CD4-positive, alpha-beta T cell (primary cell): ENCODE results near the gene MAPT. TPM values are rescaled to one million over a fixed set of nuclear protein-coding genes. Genes with fewer than 3 reads are reported as not detected.

Source experiments
- ATAC-seq: fragments of 200-7000 bp; cut with Tn5 transposase; one replicate; pipeline ENCODE4 v1.10.0; 2022; ENCODE audit warnings: mild to moderate bottlenecking; ENCODE audit not compliant: poor library complexity
- CTCF ChIA-PET: fragments of 350-600 bp; sonication (Branson Sonifier 250); formaldehyde crosslinking; loops from one replicate; lab custom pipeline; 2021; ENCODE audit warnings: antibody characterized with exemption, inconsistent platforms; lab: Charles Lee
- POLR2A ChIA-PET: fragments of 350-600 bp; sonication (Branson Sonifier 250); formaldehyde crosslinking; loops from one replicate; lab custom pipeline; 2021; ENCODE audit warnings: antibody characterized with exemption, inconsistent platforms; lab: Charles Lee
- DNase-seq, 14 experiments: peaks; one replicate each; pipeline ENCODE4 v3.0.0-alpha.2; 2013 to 2020; ENCODE audit warnings: mixed read lengths in 2 of 14
- H3K27ac ChIP-seq, 2 donors: one replicate each; pipeline versions ENCODE4 v1.5.1 to v1.7.0; 2013; ENCODE audit warnings: low read length in 2 of 2, low read depth in 1 of 2, mild to moderate bottlenecking in 1 of 2
- H3K27me3 ChIP-seq, 2 experiments: 1 replicate in 1 of 2; 2 replicates in 1 of 2; pipeline versions ENCODE4 v1.6.1 to v1.7.0; 2013; ENCODE audit warnings: low read length in 2 of 2, control low read depth in 1 of 2, mild to moderate bottlenecking in 1 of 2, moderate library complexity in 1 of 2; ENCODE audit not compliant: insufficient read depth in 2 of 2, control insufficient read depth in 1 of 2
- H3K36me3 ChIP-seq: one replicate; pipeline ENCODE4 v1.6.1; 2013; ENCODE audit warnings: low read length, control low read depth; ENCODE audit not compliant: insufficient read depth
- H3K4me1 ChIP-seq: one replicate; pipeline ENCODE4 v1.6.1; 2013; ENCODE audit warnings: low read length, control low read depth; ENCODE audit not compliant: insufficient read depth
- H3K4me3 ChIP-seq: one replicate; pipeline ENCODE4 v1.5.1; 2013; ENCODE audit warnings: mild to moderate bottlenecking, low read length, moderate library complexity
- H3K9me3 ChIP-seq, 2 experiments: 1 replicate in 1 of 2; 2 replicates in 1 of 2; pipeline versions ENCODE4 v1.6.1 to v1.7.0; 2013; ENCODE audit warnings: low read length in 2 of 2, mild to moderate bottlenecking in 2 of 2, control low read depth in 1 of 2, moderate library complexity in 1 of 2; ENCODE audit not compliant: control insufficient read depth in 1 of 2, insufficient read depth in 1 of 2
- H3K27ac Mint-ChIP-seq: one replicate; pipeline ENCODE4 v1.8.0; 2020; ENCODE audit warnings: mixed read lengths
- H3K27me3 Mint-ChIP-seq: one replicate; pipeline ENCODE4 v1.8.0; 2021; ENCODE audit warnings: mixed read lengths
- H3K36me3 Mint-ChIP-seq: one replicate; pipeline ENCODE4 v1.8.0; 2021; ENCODE audit warnings: low read depth, mixed read lengths
- H3K4me1 Mint-ChIP-seq: one replicate; pipeline ENCODE4 v1.8.0; 2021; ENCODE audit warnings: low read depth, mixed read lengths
- H3K4me3 Mint-ChIP-seq: one replicate; pipeline ENCODE4 v1.8.0; 2020; ENCODE audit warnings: mild to moderate bottlenecking, mixed read lengths
- H3K9me3 Mint-ChIP-seq: one replicate; pipeline ENCODE4 v1.8.0; 2020; ENCODE audit warnings: mixed read lengths
- intact Hi-C, 2 experiments: fragments of 100-400 bp; cut with DNase I in 1 of 2; cut with micrococcal nuclease in 1 of 2; formaldehyde crosslinking; loops; one replicate each; pipeline versions ENCODE4 v1.15.1 to v1.9.0; 2023 to 2025; cut with DNase I, micrococcal nuclease
- total RNA-seq, 174 experiments: library from RNA in 2 of 174; stranded (reverse) in 2 of 174; gene quantifications; one replicate each; pipeline ENCODE4 v1.2.3 and lab custom pipeline; 2021 to 2026
- TF ChIP-seq, protein P1 (sequence below): fragments of 200-600 bp; IDR thresholded peaks from one replicate; pipeline ENCODE4 v1.8.0; 2022; ENCODE audit warnings: antibody characterized with exemption, mild to moderate bottlenecking

MAPT gene
- total RNA-seq, 2 experiments from 2014 or later = 0.41 to 0.53 TPM

GRCh38 chr17:45920083-45920482 lies 25.7 kb downstream of the MAPT start:
- no peaks in the 10 kb centered on the region for H3K27me3 ChIP-seq
- no peaks in the 10 kb centered on the region for H3K9me3 Mint-ChIP-seq
- no peak for DNase-seq
- no peak overlapping the region for H3K27ac ChIP-seq
- H3K4me3 ChIP-seq = no peak overlapping the region
- TF ChIP-seq, protein P1, sequence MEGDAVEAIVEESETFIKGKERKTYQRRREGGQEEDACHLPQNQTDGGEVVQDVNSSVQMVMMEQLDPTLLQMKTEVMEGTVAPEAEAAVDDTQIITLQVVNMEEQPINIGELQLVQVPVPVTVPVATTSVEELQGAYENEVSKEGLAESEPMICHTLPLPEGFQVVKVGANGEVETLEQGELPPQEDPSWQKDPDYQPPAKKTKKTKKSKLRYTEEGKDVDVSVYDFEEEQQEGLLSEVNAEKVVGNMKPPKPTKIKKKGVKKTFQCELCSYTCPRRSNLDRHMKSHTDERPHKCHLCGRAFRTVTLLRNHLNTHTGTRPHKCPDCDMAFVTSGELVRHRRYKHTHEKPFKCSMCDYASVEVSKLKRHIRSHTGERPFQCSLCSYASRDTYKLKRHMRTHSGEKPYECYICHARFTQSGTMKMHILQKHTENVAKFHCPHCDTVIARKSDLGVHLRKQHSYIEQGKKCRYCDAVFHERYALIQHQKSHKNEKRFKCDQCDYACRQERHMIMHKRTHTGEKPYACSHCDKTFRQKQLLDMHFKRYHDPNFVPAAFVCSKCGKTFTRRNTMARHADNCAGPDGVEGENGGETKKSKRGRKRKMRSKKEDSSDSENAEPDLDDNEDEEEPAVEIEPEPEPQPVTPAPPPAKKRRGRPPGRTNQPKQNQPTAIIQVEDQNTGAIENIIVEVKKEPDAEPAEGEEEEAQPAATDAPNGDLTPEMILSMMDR = no peak
- H3K9me3 ChIP-seq = no peaks in the 10 kb centered on the region
- no peak overlapping the region for H3K27ac Mint-ChIP-seq
- H3K4me1 Mint-ChIP-seq = no peaks in the 10 kb centered on the region
- ChIA-PET POLR2A (no interaction called here), CTCF (no interaction called here)
- no peaks in the 10 kb centered on the region for H3K36me3 Mint-ChIP-seq
- no peak overlapping the region for H3K4me3 Mint-ChIP-seq
- H3K27me3 Mint-ChIP-seq = peaks cover 25% of the 10 kb centered on the region
- no peak for ATAC-seq
- H3K4me1 ChIP-seq = no peaks in the 10 kb centered on the region
- intact Hi-C loops = no loop called here
- H3K36me3 ChIP-seq = no peaks in the 10 kb centered on the region

DNA sequence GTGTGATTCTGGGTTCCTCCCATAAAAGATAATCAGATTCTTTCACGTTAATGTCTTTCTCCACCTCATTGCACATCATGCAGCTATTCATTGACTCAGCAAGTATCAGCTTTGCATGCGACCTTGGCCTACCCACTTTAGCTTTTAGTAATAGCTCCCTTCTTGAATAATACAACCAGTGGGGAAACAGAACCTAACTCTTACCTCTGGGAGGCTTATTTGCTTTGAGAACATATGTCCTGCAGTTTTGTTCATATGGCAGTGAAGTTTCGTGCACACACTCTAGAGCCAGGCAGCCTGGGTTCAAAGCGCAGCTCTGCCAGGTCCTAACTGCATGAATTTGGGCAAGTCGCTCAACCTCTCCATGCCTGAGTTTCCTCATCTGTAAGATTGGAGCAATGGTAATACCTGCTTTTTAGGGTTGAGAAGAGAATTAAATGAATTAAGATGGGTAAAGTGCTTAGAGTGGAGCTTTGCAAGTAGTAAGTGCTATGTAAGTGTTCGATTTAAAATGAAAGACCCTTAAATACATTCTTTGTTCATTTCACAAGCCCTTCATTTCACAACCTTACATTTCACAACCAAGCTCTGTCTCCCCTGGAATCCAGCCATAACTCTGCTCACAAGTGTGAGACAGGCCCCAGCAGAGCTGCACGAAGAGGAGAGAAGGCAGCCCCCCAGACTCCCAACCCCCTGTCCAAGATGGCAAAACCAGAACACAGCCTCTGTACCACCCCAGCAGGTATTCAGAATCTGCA lies 29.3 kb downstream of the MAPT start:
- Mint-ChIP-seq H3K27ac (no peak overlapping the region), H3K27me3 (peaks cover 17% of the 10 kb centered on the region), H3K36me3 (no peaks in the 10 kb centered on the region), H3K4me3 (no peak overlapping the region), H3K4me1 (no peaks in the 10 kb centered on the region), H3K9me3 (peaks cover 2% of the 10 kb centered on the region)
- Histone ChIP-seq H3K27ac (no peak overlapping the region), H3K4me1 (no peaks in the 10 kb centered on the region), H3K36me3 (no peaks in the 10 kb centered on the region), H3K9me3 (no peaks in the 10 kb centered on the region), H3K27me3 (no peaks in the 10 kb centered on the region), H3K4me3 (no peak overlapping the region)
- TF ChIP-seq, protein P1 = no peak
- no peak for DNase-seq
- no peak for ATAC-seq
- ChIA-PET CTCF (no interaction called here), POLR2A (no interaction called here)
- intact Hi-C loops = no loop called here

DNA sequence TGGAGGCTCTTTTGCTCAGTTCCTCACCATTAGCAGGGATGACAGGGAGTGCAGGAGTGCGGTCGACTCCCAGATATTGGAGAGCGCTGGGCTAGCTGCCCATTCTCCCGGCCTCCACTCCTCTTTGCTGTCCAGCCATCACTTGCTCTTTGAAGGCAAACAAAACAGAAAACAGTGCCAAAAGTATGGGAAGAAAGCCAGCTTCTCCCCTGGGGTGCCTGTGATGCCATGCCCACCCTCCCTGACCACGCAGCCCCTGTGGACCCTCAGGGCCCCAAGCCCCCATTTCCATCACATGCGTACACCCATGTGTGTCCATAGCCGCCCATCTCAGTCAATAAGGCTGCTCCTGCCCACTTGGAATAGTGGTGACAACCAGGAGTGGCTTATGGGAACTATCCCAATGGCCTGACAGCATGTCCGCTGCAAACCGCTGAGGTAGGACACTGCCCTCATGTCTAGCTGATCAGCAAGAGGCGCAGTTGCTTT lies 30.0 kb downstream of the MAPT start:
- no peak overlapping the region for H3K27ac Mint-ChIP-seq
- no peaks in the 10 kb centered on the region for H3K36me3 ChIP-seq
- no peaks in the 10 kb centered on the region for H3K27me3 ChIP-seq
- intact Hi-C loops = no loop called here
- TF ChIP-seq, protein P1 = no peak
- no peak overlapping the region for H3K27ac ChIP-seq
- no peaks in the 10 kb centered on the region for H3K9me3 ChIP-seq
- ChIA-PET CTCF (no interaction called here), POLR2A (no interaction called here)
- H3K4me1 Mint-ChIP-seq = no peaks in the 10 kb centered on the region
- DNase-seq = no peak
- no peak for ATAC-seq
- H3K4me3 Mint-ChIP-seq = no peak overlapping the region
- peaks cover 2% of the 10 kb centered on the region for H3K9me3 Mint-ChIP-seq
- H3K27me3 Mint-ChIP-seq = peaks cover 19% of the 10 kb centered on the region
- no peaks in the 10 kb centered on the region for H3K36me3 Mint-ChIP-seq
- H3K4me3 ChIP-seq = no peak overlapping the region
- H3K4me1 ChIP-seq = no peaks in the 10 kb centered on the region
